Osteoblast (primary cell): ENCODE measurements around the gene MRPL52. TPM values are rescaled to one million over a fixed set of nuclear protein-coding genes. Genes with fewer than 3 reads are reported as not detected.

Experiments
- DNase-seq: peaks from one replicate; pipeline ENCODE4 v3.0.0; 2011; ENCODE audit warnings: low spot score, mixed read lengths; ENCODE audit not compliant: insufficient read length; ENCODE audit errors: missing footprints
- H2AFZ ChIP-seq: 2 replicates; pipeline ENCODE4 v1.6.0; 2011; ENCODE audit warnings: mild to moderate bottlenecking, low read length
- H3K27ac ChIP-seq: 2 replicates; pipeline ENCODE4 v1.5.1; 2011; ENCODE audit warnings: mild to moderate bottlenecking, low read depth, low read length, moderate library complexity
- H3K27me3 ChIP-seq: 2 replicates; pipeline ENCODE4 v1.6.0; 2012; ENCODE audit warnings: mild to moderate bottlenecking, control low read depth, inconsistent platforms, low read length, moderate library complexity; ENCODE audit not compliant: insufficient read depth
- H3K36me3 ChIP-seq: 2 replicates; pipeline ENCODE4 v1.5.1; 2011; ENCODE audit warnings: mild to moderate bottlenecking, low read length, control low read depth, moderate library complexity; ENCODE audit not compliant: insufficient read depth
- H3K4me1 ChIP-seq: 2 replicates; pipeline ENCODE4 v1.5.1; 2011; ENCODE audit warnings: mild to moderate bottlenecking, low read length, control low read depth, moderate library complexity; ENCODE audit not compliant: insufficient read depth
- H3K4me2 ChIP-seq: 2 replicates; pipeline ENCODE4 v1.6.0; 2011; ENCODE audit warnings: mild to moderate bottlenecking, low read length; ENCODE audit not compliant: insufficient read depth
- H3K4me3 ChIP-seq: fragments of 200-600 bp; sonication (generic); 3 replicates; pipeline ENCODE4 v1.5.1; 2012; ENCODE audit warnings: mild to moderate bottlenecking, low read length, inconsistent platforms; ENCODE audit not compliant: insufficient read depth
- H3K79me2 ChIP-seq: 2 replicates; pipeline ENCODE4 v1.6.0; 2012; ENCODE audit warnings: mild to moderate bottlenecking, low read length, control low read depth, inconsistent platforms; ENCODE audit not compliant: insufficient read depth
- H3K9me3 ChIP-seq: 2 replicates; pipeline ENCODE4 v1.5.1; 2011; ENCODE audit warnings: low read depth, low read length, control low read depth
- H4K20me1 ChIP-seq: 2 replicates; pipeline ENCODE4 v1.6.0; 2012; ENCODE audit warnings: mild to moderate bottlenecking, low read length, control low read depth; ENCODE audit not compliant: insufficient read depth
- CTCF ChIP-seq: IDR thresholded peaks from 2 replicates; pipeline ENCODE4 v1.5.1; 2011; ENCODE audit warnings: mild to moderate bottlenecking, low read depth, low read length, moderate library complexity; ENCODE audit errors: extremely low read depth
- total RNA-seq: library from RNA; depleted of rRNA; stranded (reverse); fragments of >200 nt; gene quantifications from 2 replicates; pipeline ENCODE4 v1.2.3, GENCODE V29; 2012

Gene MRPL52
- total RNA-seq, 1 donor, result 31.5 TPM

GRCh38 chr14:22835505-22835904 lies 5.8 kb downstream of the MRPL52 start:
- H3K4me2 ChIP-seq, result peak overlapping the region; percentile 88

GRCh38 chr14:22836301-22837113 lies 6.8 kb downstream of the MRPL52 start, which contains the start of gene MMP14:
TSS of gene MMP14 (plus strand) at chr14:22836585. CDS start at chr14:22836818, 233 bp downstream.
- Histone ChIP-seq H3K9me3 (no peaks in the 10 kb centered on the region), H3K4me2 (peak within 1 kb of the TSS; percentile 88), H3K79me2 (peaks cover 64% of the 10 kb centered on the region), H3K27ac (peak within 1 kb of the TSS; percentile 97), H3K27me3 (no peaks in the 10 kb centered on the region), H2AFZ (peak within 1 kb of the TSS; percentile 40), H3K36me3 (peaks cover 33% of the 10 kb centered on the region), H3K4me1 (peaks cover 25% of the 10 kb centered on the region), H4K20me1 (peaks cover 11% of the 10 kb centered on the region), H3K4me3 (peak within 1 kb of the TSS; percentile 96)
- TF ChIP-seq CTCF, result peak; percentile 55
- peak; percentile 99 for DNase-seq

More at GRCh38 chr14:22835505-22835904, 5.8 kb downstream of the MRPL52 start:
- no peak overlapping the region for H2AFZ ChIP-seq
- no peaks in the 10 kb centered on the region for H3K9me3 ChIP-seq
- peaks cover 11% of the 10 kb centered on the region for H4K20me1 ChIP-seq
- H3K79me2 ChIP-seq, result peaks cover 63% of the 10 kb centered on the region
- no peak overlapping the region for H3K4me3 ChIP-seq
- H3K36me3 ChIP-seq, result peaks cover 26% of the 10 kb centered on the region
- no peak for TF ChIP-seq CTCF
- H3K4me1 ChIP-seq, result peaks cover 29% of the 10 kb centered on the region
- H3K27ac ChIP-seq, result peak overlapping the region; percentile 97
- peak; percentile 31 for DNase-seq
- H3K27me3 ChIP-seq, result no peaks in the 10 kb centered on the region

- H3K9me3 ChIP-seq, result no peaks in the 10 kb centered on the region
- peaks cover 13% of the 10 kb centered on the region for H4K20me1 ChIP-seq
- H3K4me3 ChIP-seq, result peak overlapping the region; percentile 96
- H3K27me3 ChIP-seq, result no peaks in the 10 kb centered on the region
- no peak overlapping the region for H2AFZ ChIP-seq
- peak; percentile 91 for DNase-seq
- peak overlapping the region; percentile 88 for H3K4me2 ChIP-seq
- peaks cover 25% of the 10 kb centered on the region for H3K4me1 ChIP-seq
- no peak for TF ChIP-seq CTCF
- peaks cover 66% of the 10 kb centered on the region for H3K79me2 ChIP-seq
- peak overlapping the region; percentile 97 for H3K27ac ChIP-seq
- peaks cover 33% of the 10 kb centered on the region for H3K36me3 ChIP-seq
Observed at GRCh38 chr14:22837114-22837749, 7.5 kb downstream of the MRPL52 start.
